LNCaP clone FGC (cell line): Measurements from ENCODE around the gene TSPAN1.
"Not testable (repeated sequence)": the region's sequence is repeated elsewhere in the genome, so short reads cannot be mapped to it uniquely, and the experiment has no call there.

Experiments
- DNase-seq: peaks from one replicate; pipeline ENCODE4 v3.0.0-alpha.2; 2011; ENCODE audit warnings: low read depth
- H3K4me3 ChIP-seq: 2 replicates; pipeline ENCODE4 v1.5.1; 2011; ENCODE audit warnings: mild to moderate bottlenecking, low read depth, low read length, control low read depth
- CTCF ChIP-seq: IDR thresholded peaks from 2 replicates; pipeline ENCODE4 v1.5.1; 2012; ENCODE audit warnings: mild to moderate bottlenecking; ENCODE audit not compliant: control insufficient read depth, insufficient read depth; ENCODE audit errors: extremely low read depth

The TSPAN1 gene

GRCh38 chr1:46223472-46223943 lies 48.6 kb downstream of the TSPAN1 start:
- peak; percentile 92 for TF ChIP-seq CTCF
- H3K4me3 ChIP-seq = no peak overlapping the region
- DNase-seq = peak; percentile 78

GRCh38 chr1:46224966-46225365 lies 50.1 kb downstream of the TSPAN1 start:
- no peak for TF ChIP-seq CTCF
- no peak overlapping the region for H3K4me3 ChIP-seq
- DNase-seq = no peak

- not testable (repeated sequence) for H3K4me3 ChIP-seq, DNase-seq
Measured at GRCh38 chr1:46231231-46231630, 56.3 kb downstream of the TSPAN1 start.
